Measurements from ENCODE around the gene KIAA0753.

KIAA0753 gene

DNA sequence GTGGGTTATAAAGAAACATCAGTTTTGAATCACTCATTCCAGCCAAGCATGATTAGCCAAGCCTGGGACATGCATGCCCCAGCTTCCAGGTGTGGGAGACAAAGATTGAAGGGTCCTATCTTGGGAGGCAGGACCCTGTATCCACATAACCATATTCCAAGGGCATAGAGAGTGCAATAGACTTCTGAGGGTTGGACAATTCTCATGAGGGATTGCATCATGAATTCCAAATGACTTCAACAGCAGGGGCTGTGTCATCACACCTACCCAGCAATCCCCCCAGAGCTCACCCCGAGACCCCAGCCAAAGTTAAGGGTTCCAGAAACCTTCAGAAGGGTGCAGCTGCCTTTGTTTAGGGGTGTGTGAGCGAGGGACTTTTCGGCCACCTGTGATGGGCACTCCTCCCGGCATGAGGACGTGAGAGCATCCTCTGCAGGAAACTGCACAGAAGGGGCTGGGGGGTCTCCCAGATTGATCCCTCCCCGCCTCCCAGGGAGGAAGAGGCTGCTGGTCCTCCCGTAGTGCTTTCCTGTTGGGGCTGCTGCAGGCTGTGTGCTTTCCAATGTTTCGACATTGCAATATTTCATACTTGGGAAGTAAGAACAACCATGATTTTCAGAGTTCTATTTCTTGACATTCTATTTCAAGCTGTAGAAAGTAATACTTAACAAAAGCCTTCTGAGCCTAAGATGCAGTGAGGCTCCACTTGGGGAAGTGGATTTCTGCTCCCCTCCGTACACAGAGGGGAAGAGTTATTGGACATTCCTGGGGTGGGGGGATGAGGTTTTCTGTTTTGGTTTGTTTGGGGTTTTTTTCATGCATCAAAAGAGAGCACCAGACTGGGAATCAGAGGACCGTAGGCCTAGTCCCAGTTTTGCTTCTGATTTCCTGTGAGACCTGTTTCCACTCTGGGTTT lies 70.9 kb downstream of the KIAA0753 start:
- DNase-seq (ENCODE audit: low read depth in 2 of 2) = no peak

DNA sequence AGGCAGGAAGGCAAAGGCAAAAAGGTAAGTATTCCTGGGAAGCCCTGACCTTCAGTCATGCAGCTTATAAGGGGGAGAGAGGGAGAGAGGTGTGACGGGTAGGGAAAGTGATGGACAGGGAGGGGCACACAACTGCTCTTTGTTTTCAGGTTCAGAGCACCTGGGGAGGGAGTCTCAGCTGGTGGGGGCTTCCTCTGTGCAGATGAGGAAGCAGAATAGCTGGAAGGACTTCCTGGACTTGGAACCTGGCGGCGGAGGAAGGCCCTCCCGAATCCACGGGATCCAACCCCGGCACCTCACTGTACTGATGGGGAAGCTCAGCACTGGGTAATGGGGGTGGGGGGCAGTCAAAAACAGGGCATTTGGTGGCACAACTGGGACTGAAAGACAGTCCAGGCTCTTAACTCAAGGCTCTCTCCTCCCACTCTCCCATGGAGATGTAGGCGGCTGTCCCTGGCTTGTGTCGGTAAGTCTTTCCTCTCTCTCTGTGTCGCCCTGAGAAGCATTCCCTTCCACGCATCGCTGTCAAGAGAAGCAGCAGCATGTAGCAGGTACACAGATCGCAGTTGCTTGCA lies 72.2 kb downstream of the KIAA0753 start:
- no peak for DNase-seq (ENCODE audit: low read depth in 2 of 2)

DNA sequence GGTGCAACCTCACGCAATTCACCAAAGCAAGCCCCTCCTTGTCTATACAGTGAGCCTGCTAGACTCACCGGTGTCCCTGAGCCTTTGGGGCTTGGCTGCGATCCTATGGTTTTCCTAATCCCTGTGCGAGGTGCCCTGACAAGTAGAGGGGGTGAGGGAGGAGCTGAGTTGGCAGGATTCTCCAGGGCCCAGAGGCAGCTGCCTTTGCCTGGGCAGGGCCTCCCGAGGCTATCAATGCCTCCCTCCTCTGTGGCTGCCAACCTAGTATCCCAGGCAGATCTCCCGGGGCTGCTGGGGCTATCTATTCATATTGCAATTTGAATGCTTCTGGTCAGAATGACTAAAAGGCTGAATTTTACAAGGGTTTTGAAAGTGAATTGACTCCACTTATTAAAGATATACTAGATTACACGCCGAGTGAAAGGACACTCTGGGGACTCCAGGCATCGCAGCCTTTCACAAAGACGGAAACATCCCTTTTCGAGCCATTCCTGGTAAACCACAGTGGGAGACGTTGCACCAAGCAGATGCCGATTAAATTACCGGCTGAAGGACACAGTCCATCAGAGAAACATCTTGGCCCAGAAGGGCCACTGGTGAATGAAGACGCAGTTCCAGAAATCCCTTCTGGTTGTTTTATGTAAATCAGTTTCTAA lies 72.9 kb downstream of the KIAA0753 start:
- DNase-seq (ENCODE audit: low read depth in 2 of 2) = no peak

DNA sequence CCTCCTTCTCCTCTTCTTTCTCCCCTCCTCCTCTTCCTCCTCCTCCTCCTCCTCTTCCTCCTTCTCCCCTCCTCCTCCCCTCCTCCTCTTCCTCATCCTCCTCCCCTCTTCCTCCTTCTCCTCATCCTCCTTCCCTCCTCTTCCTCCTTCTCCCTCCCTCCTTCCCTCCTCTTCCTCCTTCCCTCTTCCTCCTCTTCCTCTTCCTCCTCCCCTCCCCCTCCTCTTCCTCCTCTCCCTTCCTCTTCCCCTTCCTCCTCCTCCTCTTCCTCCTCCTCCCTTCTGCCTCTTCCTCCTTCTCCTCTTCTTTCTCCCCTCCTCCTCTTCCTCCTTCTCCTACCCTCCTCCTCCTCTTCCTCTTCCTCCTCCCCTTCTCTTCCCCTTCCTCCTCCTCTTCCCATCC lies 79.1 kb downstream of the KIAA0753 start:
- no peak for DNase-seq (ENCODE audit: low read depth in 2 of 2)

DNA sequence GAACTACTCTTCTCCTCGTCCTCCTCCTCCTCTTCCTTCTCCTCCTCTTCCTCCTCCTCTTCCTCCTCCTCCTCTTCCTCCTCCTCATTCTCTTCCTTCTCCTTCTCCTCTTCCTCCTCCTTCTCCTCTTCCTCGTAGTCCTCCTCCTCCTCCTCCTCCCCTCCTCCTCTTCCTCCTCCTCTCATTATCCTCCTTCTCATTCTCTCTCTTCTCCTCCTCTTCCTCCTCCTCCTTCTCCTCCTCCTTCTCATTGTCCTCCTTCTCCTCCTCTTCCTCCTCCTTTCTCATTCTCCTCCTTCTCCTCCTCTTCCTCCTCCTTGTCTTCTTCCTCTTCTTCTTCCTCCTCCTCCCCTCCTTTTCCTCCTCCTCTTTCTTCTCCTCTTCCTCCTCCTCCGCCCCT lies 80.0 kb downstream of the KIAA0753 start:
- DNase-seq (ENCODE audit: low read depth in 2 of 2) = no peak

DNA sequence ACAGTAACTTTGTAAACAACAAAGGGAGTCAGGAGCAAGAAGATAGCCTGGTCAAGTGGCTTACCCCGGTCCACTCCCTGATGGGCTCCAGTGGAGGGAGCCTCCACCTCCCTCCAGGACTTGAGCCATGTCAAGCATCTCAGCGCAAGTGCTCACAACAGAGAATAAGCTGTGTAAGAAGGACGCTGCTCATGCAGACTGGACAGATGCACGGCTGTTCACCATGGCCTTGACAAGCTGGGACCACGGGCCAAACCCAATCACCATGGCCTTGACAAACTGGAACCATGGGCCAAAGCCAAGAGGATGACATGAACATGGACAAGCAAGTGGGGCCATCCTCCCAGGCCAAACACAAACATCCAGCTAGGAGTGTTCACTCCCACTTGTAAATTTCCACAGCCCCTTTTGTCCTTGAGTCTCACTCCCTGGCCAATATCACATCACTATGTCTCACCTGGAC lies 80.7 kb downstream of the KIAA0753 start:
- no peak for DNase-seq (ENCODE audit: low read depth in 2 of 2)

DNA sequence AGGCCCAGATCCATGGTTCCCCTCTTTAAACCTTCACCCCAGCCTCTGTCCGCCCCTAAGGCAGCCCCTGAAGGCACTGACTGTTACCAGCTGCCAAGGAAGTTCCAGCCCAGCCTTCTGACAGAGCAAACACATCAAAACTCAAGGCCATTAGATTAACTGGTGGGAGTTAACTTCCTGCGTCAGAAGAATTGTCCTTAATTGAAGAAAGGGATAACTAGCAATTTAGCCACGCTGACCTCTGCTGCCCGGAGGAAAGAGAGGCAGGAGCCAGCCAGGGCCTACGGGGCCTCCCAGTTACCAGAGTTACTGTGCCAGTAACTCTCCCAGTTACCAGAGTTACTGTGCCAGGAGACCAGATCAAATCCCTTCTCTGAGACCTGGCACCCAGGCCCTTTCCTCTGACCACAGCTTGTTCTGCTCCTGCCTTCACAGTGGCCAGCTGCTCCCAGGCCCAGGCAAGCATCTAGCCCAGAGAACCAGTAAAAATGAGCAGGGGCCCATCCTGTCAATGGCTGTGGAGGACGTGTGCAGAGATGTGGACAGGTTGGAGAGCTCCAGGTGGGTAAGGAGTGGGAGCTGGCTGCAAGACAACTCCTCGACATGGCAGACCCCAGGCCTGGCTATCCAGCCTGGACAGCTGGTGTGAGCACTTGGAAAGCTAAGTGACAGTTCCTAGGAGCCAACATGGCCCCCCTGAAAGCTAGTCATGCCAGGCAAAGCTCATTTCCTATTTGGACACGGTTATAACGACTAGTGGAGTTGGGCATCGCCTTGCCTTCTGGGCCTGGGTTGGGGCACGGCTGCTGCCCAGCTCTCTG lies 81.4 kb downstream of the KIAA0753 start:
- no peak for DNase-seq (ENCODE audit: low read depth in 2 of 2)

DNA sequence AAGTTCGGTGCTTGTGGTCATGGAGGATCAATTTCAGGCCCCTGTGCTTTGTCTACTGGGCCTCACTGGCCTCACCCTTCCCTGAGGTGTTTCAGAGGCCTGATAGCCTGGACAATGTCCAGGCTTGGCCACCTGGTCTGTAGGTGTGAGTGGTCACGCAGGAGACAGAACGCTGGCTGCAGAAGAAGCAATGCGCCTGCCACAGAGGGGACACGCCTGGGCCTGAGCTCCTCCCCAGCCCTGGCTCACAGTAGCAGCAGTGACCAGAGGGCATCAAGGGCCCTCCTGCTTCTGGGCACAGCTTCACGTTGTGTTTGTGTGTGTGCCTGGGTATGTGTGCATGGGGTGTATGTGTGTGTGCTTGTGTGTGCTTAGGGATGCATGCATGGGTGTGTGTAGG lies 82.2 kb downstream of the KIAA0753 start:
- DNase-seq (ENCODE audit: low read depth in 2 of 2) = no peak

DNA sequence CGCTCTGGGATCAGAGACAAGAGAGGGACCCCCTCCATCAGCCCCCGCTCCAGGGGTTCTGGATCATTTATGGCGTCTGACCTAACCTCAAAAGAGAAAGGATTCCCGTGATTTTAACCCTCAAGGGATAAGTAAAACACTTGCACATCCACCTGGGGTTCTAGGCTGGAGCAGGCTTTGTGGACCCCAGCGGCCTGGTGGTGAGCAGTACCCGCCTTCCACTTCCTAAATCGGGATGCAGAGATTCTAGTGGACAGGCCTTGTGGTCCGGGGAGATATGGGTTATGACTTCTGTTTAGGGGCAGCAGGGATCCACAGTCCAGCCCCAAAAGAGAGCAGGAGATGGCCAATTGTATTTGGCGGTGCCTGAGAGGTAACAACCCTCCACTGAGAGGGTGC lies 83.5 kb downstream of the KIAA0753 start:
- DNase-seq (ENCODE audit: low read depth in 2 of 2) = no peak

DNA sequence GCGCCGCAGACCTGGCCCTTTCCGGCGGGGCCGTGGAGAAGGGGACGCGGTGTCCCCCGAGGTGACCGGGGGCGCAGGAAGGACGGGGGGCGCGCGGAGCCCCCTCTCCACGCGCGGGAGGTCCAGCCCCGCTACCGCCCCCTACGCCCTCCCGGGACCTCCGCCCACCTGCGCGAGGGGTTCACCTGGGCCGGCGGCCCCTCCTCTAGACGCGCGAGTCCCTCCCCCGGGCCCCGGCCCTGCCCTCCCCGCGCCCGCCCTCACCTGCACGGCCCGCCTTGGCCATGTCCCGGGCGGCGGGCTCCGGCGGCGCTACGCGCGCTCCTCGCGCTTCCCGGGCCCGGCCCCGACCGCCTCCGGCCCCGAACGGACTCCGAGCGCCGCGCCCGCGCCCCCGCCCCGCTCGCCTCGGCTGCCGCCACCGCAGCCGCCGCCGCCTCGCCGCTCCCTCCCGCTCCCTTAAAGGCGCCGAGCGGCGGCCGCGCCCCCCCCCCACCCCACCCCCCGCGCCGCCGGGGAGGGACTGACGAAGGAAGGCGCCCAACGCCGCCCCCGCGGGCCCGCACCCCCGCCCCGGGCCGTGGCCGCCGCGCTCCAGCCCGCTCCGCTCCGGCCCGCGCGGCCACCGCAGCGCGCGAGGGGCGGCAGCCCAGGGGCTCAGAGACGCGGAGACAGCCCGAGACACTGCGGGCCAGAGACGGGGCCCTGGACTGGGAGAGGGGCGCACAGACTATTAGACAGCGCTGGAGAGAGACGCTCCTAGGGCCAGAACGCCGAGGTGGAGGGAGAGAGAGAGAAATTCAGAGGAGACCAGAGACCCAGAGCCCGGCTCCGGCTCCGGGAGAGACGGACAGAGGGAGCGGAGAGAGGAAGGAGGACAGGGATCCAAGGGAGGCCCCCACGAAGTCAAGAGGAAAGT lies 84.1 kb downstream of the KIAA0753 start, which contains the start of gene PITPNM3:
TSS of gene PITPNM3 (minus strand) at position 435 of the 919 bp plus-strand sequence. CDS start at position 286, 149 bp downstream.
- DNase-seq (ENCODE audit: low read depth in 2 of 2) = no peak

DNA sequence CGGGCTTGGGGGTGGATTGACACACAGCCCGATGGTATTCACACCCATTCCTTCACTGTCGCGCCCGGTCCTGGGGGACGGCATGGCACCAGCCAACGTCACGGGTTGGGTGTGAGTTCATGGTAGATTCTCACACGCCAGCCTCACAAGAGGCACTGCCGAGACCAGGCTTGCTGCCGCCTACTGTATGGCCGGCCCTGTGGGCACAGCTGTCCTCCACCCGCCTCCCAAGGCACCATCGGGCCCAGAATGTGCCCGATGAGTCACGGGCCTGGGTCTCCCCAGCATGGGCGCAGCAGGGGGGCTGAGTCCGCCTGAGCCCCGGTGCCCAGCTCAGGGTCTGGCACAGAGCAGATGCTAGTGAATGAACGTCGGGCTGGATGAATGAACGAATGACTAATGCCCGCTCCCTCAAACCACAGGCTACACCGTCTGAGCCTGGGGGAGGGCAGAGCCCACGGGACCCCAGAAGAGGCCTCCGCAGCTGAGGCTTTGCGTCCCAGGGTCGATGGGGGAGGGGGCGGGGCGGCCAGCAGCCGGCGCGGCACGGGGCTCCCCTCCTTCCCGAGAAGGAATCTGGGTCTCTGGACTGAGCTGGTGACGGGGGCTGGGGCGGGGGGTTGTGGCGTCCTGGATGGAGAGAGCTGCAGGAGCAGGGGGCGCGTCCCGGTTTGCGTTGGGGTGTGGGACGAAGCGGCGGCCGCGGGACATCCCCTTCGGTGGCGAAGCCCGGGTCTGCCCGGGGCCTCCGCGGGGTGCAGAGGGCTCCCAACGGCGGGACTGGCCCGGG lies 85.0 kb downstream of the KIAA0753 start:
- DNase-seq (ENCODE audit: low read depth in 2 of 2) = no peak

DNA sequence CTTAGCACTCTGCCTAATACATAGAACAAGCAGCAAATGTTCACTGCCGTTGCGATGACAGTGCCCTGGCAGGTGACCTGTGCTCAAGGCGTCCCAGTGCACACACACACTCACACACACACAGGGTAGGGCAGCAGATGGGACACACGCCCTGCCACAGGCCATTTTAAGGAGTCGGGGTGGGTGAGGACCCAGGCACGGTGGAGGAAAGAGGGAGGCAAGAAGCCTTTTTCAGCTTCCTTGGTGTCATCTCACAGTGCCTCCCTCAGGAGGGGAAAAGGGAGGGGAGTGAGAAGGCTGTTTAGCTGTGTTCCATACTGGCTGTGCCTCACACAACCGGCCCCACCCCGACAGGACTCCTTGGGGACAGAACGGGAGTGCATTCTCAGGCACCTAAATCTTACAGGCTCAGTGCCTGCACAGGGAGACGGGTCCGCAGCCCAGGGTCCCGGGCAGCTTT lies 85.6 kb downstream of the KIAA0753 start:
- DNase-seq (ENCODE audit: low read depth in 2 of 2) = no peak

DNA sequence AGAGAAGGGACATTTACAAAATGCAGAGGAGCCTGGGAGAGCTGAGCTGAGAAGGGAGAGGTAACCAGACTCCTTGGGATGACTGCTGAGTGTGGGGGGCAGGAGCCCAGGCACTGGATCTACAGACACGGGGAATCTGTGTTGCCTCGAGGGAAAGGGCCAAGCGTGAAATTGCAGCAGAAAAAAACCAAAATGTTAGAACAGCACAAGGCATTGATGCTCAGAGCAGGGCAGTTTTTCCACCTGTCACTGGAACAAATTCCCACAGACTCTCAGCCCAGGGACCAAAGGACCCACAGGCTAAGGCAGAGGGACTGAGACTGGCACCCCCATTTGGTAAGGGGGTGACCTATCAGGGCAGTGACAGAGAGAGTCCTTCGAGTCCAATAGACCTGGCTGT lies 86.2 kb downstream of the KIAA0753 start:
- no peak for DNase-seq (ENCODE audit: low read depth in 2 of 2)

DNA sequence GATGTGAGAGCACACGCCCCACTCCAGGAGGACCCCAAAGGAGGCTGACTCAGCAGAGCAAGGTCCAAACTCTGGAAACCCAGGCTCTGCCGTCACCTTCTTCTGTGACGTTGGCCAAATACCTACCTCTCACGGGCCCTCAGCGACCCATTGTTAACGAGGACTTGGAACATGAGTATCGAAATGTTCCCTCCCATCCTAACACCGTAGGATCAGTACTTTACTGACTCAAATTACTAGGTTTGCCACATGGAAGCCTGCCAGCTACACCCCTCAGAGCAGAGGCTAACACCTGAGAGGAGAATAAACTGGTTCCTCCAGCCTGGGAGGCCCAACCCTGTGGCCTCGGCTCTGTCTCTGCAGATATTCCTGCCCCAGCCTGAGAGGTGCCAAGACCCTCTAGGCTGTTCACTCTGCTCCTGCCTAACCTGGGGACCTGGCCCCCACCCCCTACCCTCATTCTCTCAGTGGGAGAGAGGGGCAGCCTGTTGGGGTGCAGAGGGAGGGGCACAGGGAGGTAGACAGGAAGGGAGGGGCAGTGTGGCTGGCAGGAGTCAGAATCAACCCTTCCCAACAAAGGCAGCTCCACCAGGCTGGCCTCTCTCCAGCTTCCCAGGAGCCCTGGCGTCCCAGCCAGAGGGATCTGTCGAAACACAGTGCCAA lies 88.5 kb downstream of the KIAA0753 start:
- DNase-seq (ENCODE audit: low read depth in 2 of 2) = no peak

DNA sequence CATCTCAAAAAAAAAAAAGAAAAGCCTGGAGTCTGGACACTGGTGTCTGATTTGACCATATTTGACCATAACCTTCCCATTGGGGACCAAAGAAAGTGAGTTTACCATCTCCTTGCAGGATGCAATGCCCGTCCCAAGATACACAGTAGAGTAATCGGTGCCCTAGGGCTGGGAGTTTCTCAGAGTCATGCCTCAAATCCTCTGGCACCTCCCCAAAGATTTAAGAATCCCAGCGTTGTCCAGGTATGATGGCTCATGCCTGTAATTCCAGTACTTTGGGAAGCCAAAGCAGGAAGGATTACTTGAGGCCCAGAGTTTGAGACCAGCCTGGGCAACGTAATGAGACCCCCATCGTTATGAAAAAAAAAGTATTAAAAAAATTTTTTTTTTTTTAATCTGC lies 89.2 kb downstream of the KIAA0753 start:
- no peak for DNase-seq (ENCODE audit: low read depth in 2 of 2)

DNA sequence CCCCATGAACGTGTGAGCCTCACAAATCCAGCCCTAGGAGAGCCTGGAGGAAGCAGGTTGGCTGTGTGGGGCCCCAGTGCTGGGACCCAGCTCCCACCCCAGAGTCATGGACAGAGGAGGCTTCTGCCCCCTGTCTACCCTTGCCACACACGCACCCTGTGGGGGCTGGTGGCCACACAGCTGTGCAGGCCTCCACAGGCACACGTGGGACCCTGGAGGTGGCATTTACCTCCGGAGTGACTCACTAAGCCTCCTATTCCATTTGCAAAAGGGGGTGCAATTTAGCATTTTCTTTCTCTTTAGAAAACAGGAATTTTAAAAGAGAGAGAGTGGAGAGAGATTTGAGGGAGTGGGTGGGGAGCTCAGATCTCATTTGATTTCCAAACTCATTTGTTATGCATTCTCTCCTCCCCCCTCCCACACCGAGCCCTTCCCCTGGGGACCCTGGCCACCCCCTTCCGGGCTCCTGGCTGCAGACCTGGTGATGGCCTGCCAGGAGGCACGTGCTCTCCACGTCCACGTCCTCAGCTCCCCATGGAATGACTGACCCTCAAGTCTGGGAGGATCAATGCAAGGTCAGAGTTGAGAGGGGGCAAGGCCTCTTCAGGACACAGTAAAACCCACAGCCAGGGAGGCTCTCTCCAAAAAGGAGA lies 91.0 kb downstream of the KIAA0753 start:
- no peak for DNase-seq (ENCODE audit: low read depth in 2 of 2)

DNA sequence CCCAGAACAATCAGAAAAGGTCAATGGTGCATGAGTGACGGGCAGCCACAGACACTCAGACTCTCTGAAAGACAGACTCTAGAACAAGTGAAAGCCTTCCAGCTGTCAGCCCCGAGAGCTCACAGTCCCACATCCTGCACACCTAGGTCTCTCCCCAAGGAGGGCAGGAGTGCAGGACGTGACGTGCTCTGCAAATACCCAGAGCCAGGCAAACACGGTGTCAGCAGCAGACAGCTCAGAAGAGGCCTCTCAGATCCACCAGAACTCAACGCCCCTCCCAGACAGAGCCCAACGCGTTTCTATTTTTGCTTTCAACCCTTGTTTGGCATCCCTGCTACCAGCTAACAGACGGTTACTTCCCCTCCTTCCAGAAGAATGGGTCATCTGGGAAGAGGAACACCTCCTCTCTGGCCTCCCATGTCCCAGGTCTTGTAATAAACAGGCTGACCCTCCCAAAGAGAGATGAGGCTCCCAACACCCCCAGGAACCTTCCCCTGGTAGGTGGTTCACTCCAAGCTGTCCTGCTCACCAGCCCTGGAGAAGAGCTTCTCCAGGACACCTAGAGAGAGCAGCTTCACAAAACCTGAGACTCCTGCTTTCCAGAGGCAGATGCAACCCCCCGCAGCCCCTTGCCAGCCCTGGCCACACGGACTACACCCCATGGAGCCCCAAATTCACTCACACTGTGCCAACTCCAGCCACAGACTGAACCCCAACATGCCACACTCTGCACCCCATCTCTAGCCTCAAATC lies 91.8 kb downstream of the KIAA0753 start:
- no peak for DNase-seq (ENCODE audit: low read depth in 2 of 2)

DNA sequence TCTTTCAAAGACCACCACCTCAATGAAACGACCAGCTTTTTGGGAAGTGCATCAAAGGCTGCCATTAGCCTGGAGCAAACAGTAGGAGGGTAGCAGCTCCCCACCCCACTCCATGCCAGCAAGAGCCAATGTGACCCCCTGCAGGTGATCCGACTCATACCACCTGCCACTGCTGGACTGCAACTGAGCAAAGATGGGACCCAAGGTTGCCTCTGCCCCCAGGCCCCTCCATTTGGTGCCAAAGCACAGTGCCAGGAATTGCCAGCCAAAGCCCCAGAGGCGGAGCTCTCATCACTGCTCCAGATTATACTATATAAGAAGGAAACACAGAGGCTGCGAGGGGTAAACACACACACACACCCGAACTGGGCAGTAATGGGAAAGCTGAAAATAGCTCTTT lies 92.5 kb downstream of the KIAA0753 start:
- no peak for DNase-seq (ENCODE audit: low read depth in 2 of 2)
